Measurements from ENCODE around the gene TRAPPC11. TPM values are rescaled to one million over a fixed set of nuclear protein-coding genes. Genes with fewer than 3 reads are reported as not detected.

Gene TRAPPC11
- total RNA-seq, 1 donor from 2014 or later: 40.8 TPM

DNA sequence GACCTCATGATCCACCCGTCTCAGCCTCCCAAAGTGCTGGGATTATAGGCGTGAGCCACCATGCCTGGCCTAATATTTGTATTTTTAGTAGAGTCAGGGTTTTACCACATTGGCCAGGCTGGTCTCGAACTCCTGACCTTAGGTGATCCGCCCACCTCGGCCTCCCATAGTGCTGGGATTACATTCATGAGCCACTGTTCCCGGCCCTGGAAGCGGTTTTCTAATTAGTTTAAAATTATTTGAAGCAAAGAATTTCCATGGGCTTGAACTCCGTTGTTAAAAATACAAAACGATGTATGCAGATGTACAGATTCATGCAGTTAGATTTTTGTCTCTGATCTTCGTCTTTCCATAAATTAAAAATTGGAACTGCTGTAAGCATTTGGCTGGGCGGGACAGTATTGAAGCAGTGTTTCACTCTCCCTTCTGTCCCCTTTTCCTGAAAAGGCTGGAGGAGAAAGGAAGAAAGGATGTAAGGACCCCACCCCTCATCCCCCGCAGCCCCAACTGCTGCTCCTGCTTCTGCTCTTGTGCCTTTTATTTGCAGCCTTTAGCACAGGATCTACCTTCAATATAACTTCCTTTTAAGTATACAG, 12.0 kb downstream of the TRAPPC11 start:
- TF ChIP-seq, protein P1, sequence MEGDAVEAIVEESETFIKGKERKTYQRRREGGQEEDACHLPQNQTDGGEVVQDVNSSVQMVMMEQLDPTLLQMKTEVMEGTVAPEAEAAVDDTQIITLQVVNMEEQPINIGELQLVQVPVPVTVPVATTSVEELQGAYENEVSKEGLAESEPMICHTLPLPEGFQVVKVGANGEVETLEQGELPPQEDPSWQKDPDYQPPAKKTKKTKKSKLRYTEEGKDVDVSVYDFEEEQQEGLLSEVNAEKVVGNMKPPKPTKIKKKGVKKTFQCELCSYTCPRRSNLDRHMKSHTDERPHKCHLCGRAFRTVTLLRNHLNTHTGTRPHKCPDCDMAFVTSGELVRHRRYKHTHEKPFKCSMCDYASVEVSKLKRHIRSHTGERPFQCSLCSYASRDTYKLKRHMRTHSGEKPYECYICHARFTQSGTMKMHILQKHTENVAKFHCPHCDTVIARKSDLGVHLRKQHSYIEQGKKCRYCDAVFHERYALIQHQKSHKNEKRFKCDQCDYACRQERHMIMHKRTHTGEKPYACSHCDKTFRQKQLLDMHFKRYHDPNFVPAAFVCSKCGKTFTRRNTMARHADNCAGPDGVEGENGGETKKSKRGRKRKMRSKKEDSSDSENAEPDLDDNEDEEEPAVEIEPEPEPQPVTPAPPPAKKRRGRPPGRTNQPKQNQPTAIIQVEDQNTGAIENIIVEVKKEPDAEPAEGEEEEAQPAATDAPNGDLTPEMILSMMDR (IDR thresholded peaks at IDR 0.05; ENCODE audit: insufficient read depth, low read length, severe bottlenecking): no peak
- Histone ChIP-seq H3K4me3 (ENCODE audit: low read depth, low read length) (no peak overlapping the region), H3K27me3 (ENCODE audit: control insufficient read depth, insufficient read depth, low read length) (no peaks in the 10 kb centered on the region), H3K36me3 (ENCODE audit: control insufficient read depth, insufficient read depth, low read length) (peaks cover 9% of the 10 kb centered on the region)
- no peak for FAIRE-seq
- DNase-seq (ENCODE audit: low read depth): no peak

DNA sequence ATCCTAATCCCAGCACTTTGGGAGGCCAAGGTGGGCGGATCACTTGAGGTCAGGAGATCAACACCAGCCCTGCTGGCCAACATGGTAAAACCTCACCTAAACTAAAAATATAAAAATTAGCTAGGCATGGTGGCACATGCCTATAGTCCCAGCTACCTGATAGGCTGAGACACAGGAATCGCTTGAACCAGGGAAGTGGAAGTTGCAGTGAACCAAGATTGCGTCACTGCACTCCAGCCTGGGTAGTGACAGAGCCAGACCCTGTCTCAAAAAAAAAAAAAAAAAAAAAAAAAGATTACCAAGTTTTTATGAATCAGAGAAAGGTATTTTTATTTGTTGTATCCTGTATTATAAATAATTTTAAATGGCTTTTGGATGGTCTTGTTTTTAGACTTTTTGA, 15.1 kb downstream of the TRAPPC11 start:
- Histone ChIP-seq H3K4me3 (ENCODE audit: low read depth, low read length) (no peak overlapping the region), H3K27me3 (ENCODE audit: control insufficient read depth, insufficient read depth, low read length) (no peaks in the 10 kb centered on the region), H3K36me3 (ENCODE audit: control insufficient read depth, insufficient read depth, low read length) (peaks cover 4% of the 10 kb centered on the region)
- no peak for DNase-seq (ENCODE audit: low read depth)
- no peak for FAIRE-seq
- TF ChIP-seq, protein P1 (IDR thresholded peaks at IDR 0.05; ENCODE audit: insufficient read depth, low read length, severe bottlenecking): no peak

- Histone ChIP-seq H3K27me3 (ENCODE audit: control insufficient read depth, insufficient read depth, low read length) (no peaks in the 10 kb centered on the region), H3K4me3 (ENCODE audit: low read depth, low read length) (no peak overlapping the region), H3K36me3 (ENCODE audit: control insufficient read depth, insufficient read depth, low read length) (no peaks in the 10 kb centered on the region)
- FAIRE-seq (no peak), DNase-seq (ENCODE audit: low read depth) (no peak)
- TF ChIP-seq, protein P1 (IDR thresholded peaks at IDR 0.05; ENCODE audit: insufficient read depth, low read length, severe bottlenecking): no peak
Measured at GRCh38 chr4:183675625-183676024, 16.5 kb downstream of the TRAPPC11 start.

DNA sequence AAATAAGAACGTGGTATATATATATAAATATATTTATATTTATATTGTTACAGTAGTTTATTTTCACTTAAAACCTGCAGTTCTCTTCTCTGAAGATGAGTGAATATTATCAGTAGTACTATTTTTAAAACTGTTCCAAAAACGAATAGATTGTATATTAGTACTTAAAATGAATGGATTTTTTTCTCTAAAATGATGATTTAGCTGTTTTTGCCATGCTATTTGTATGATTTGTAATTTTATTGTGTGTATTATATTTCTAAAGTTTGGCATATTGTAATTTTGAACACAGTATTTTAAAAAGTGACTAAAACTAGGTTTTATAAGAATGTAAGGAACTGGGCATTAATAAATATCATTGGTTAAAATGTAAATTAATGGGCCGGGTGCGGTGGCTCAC, 22.0 kb downstream of the TRAPPC11 start:
- H3K36me3 ChIP-seq (ENCODE audit: control insufficient read depth, insufficient read depth, low read length): peaks cover 5% of the 10 kb centered on the region
- no peaks in the 10 kb centered on the region for H3K27me3 ChIP-seq (ENCODE audit: control insufficient read depth, insufficient read depth, low read length)
- H3K4me3 ChIP-seq (ENCODE audit: low read depth, low read length): no peak overlapping the region
- FAIRE-seq (no peak), DNase-seq (ENCODE audit: low read depth) (no peak)
- TF ChIP-seq, protein P1 (IDR thresholded peaks at IDR 0.05; ENCODE audit: insufficient read depth, low read length, severe bottlenecking): no peak

GRCh38 chr4:183686461-183686860, 27.4 kb downstream of the TRAPPC11 start:
- TF ChIP-seq, protein P1 (IDR thresholded peaks at IDR 0.05; ENCODE audit: insufficient read depth, low read length, severe bottlenecking): no peak
- no peaks in the 10 kb centered on the region for H3K27me3 ChIP-seq (ENCODE audit: control insufficient read depth, insufficient read depth, low read length)
- DNase-seq (ENCODE audit: low read depth): no peak
- H3K4me3 ChIP-seq (ENCODE audit: low read depth, low read length): no peak overlapping the region
- FAIRE-seq: no peak
- H3K36me3 ChIP-seq (ENCODE audit: control insufficient read depth, insufficient read depth, low read length): peaks cover 6% of the 10 kb centered on the region

GRCh38 chr4:183688216-183688615, 29.1 kb downstream of the TRAPPC11 start:
- DNase-seq (ENCODE audit: low read depth) (no peak), FAIRE-seq (no peak)
- TF ChIP-seq, protein P1 (IDR thresholded peaks at IDR 0.05; ENCODE audit: insufficient read depth, low read length, severe bottlenecking): no peak
- Histone ChIP-seq H3K36me3 (ENCODE audit: control insufficient read depth, insufficient read depth, low read length) (peaks cover 11% of the 10 kb centered on the region), H3K4me3 (ENCODE audit: low read depth, low read length) (no peak overlapping the region), H3K27me3 (ENCODE audit: control insufficient read depth, insufficient read depth, low read length) (no peaks in the 10 kb centered on the region)
